ENCODE measurements around the gene GRHL3. TPM values are rescaled to one million over a fixed set of nuclear protein-coding genes. Genes with fewer than 3 reads are reported as not detected.

The GRHL3 gene
- total and polyA plus RNA-seq, 4 donors: 0.23 to 0.95 (median 0.35) TPM

DNA sequence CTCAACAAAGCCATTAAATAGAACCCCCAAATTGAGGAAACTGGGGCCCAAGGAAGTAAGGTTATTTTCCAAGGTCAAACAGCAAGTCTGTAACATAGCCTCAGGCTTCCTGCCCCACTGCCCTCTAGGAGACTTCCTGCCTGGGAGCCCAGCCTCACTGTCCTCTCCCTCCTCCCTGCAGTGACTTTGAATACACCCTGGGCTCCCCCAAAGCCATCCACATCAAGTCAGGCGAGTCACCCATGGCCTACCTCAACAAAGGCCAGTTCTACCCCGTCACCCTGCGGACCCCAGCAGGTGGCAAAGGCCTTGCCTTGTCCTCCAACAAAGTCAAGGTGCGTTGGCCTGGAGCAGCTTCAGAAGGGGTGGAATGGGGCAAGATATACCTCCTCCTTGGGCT, 18.3 kb downstream of the GRHL3 start:
- no peaks in the 10 kb centered on the region for H3K36me3 ChIP-seq (ENCODE audit: control insufficient read depth in 4 of 4, insufficient read depth in 4 of 4, low read length in 4 of 4)
- WGBS, 2 donors: 94 to 95% methylated on average over 4 of the region's 4 CpGs
- DNase-seq (no peak), ATAC-seq (ENCODE audit: insufficient read depth, low FRiP score) (no peak)
- no peaks in the 10 kb centered on the region for H3K9me3 ChIP-seq (ENCODE audit: control insufficient read depth in 4 of 4, insufficient read depth in 3 of 4, low read length in 3 of 4)
- H3K27me3 ChIP-seq (ENCODE audit: control insufficient read depth in 3 of 3, insufficient read depth in 3 of 3, low read length in 2 of 3): no peaks in the 10 kb centered on the region
- H3K4me3 ChIP-seq: no peak overlapping the region
- H3K9ac ChIP-seq (ENCODE audit: insufficient read depth in 1 of 2, low read length in 2 of 2): no peak overlapping the region
- TF ChIP-seq, protein P1, sequence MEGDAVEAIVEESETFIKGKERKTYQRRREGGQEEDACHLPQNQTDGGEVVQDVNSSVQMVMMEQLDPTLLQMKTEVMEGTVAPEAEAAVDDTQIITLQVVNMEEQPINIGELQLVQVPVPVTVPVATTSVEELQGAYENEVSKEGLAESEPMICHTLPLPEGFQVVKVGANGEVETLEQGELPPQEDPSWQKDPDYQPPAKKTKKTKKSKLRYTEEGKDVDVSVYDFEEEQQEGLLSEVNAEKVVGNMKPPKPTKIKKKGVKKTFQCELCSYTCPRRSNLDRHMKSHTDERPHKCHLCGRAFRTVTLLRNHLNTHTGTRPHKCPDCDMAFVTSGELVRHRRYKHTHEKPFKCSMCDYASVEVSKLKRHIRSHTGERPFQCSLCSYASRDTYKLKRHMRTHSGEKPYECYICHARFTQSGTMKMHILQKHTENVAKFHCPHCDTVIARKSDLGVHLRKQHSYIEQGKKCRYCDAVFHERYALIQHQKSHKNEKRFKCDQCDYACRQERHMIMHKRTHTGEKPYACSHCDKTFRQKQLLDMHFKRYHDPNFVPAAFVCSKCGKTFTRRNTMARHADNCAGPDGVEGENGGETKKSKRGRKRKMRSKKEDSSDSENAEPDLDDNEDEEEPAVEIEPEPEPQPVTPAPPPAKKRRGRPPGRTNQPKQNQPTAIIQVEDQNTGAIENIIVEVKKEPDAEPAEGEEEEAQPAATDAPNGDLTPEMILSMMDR (IDR thresholded peaks at IDR 0.05; ENCODE audit: control extremely low read depth, extremely low read depth): no peak
- peaks cover 0 to 4% (median 0%) of the 10 kb centered on the region in 5 donors for H3K4me1 ChIP-seq (ENCODE audit: control insufficient read depth in 5 of 5, insufficient read depth in 5 of 5, low read length in 5 of 5)
- H3K27ac ChIP-seq (ENCODE audit: low read depth in 1 of 2, low read length in 1 of 2): no peak overlapping the region

DNA sequence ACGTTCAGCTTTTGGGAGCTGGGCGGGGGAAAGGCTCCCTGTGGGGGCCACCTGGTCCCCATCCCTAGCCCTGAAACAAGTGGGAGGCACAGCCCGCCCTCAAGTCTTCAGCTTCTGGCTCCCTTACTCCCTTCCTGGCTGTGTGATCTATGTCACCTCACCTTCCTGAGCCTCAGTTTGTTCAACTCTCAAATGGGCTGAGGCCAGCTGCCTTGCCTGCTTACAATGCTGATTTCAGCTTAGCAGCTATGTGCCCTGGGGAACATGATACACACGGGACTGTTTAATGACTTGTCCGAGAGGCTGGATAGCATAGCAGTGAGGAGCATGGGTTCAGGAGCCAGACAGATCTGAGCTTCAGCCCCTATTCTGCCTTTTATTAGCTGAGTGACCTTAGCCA, 19.3 kb downstream of the GRHL3 start:
- Histone ChIP-seq H3K27me3 (ENCODE audit: control insufficient read depth in 3 of 3, insufficient read depth in 3 of 3, low read length in 2 of 3) (no peaks in the 10 kb centered on the region), H3K4me1 (ENCODE audit: control insufficient read depth in 5 of 5, insufficient read depth in 5 of 5, low read length in 5 of 5) (peaks cover 0 to 4% (median 0%) of the 10 kb centered on the region in 5 donors), H3K36me3 (ENCODE audit: control insufficient read depth in 4 of 4, insufficient read depth in 4 of 4, low read length in 4 of 4) (no peaks in the 10 kb centered on the region), H3K4me3 (no peak overlapping the region), H3K9ac (ENCODE audit: insufficient read depth in 1 of 2, low read length in 2 of 2) (no peak overlapping the region), H3K9me3 (ENCODE audit: control insufficient read depth in 4 of 4, insufficient read depth in 3 of 4, low read length in 3 of 4) (no peaks in the 10 kb centered on the region), H3K27ac (ENCODE audit: low read depth in 1 of 2, low read length in 1 of 2) (no peak overlapping the region)
- 91 to 94% methylated on average over 5 of the region's 5 CpGs for WGBS, 2 donors
- DNase-seq (no peak), ATAC-seq (ENCODE audit: insufficient read depth, low FRiP score) (no peak)
- TF ChIP-seq, protein P1 (IDR thresholded peaks at IDR 0.05; ENCODE audit: control extremely low read depth, extremely low read depth): no peak

- Histone ChIP-seq H3K9ac (ENCODE audit: insufficient read depth in 1 of 2, low read length in 2 of 2) (no peak overlapping the region), H3K27me3 (ENCODE audit: control insufficient read depth in 3 of 3, insufficient read depth in 3 of 3, low read length in 2 of 3) (no peaks in the 10 kb centered on the region), H3K9me3 (ENCODE audit: control insufficient read depth in 4 of 4, insufficient read depth in 3 of 4, low read length in 3 of 4) (no peaks in the 10 kb centered on the region), H3K4me1 (ENCODE audit: control insufficient read depth in 5 of 5, insufficient read depth in 5 of 5, low read length in 5 of 5) (peaks cover 0 to 5% (median 0%) of the 10 kb centered on the region in 5 donors), H3K36me3 (ENCODE audit: control insufficient read depth in 4 of 4, insufficient read depth in 4 of 4, low read length in 4 of 4) (no peaks in the 10 kb centered on the region), H3K4me3 (no peak overlapping the region), H3K27ac (ENCODE audit: low read depth in 1 of 2, low read length in 1 of 2) (no peak overlapping the region)
- 94 to 96% methylated on average over 8 of the region's 8 CpGs for WGBS, 2 donors
- ATAC-seq (ENCODE audit: insufficient read depth, low FRiP score): no peak
- DNase-seq: no peak
- TF ChIP-seq, protein P1 (IDR thresholded peaks at IDR 0.05; ENCODE audit: control extremely low read depth, extremely low read depth): no peak
Observed at GRCh38 chr1:24339996-24340395, 20.8 kb downstream of the GRHL3 start.

GRCh38 chr1:24340770-24341169, 21.6 kb downstream of the GRHL3 start:
- no peaks in the 10 kb centered on the region for H3K9me3 ChIP-seq (ENCODE audit: control insufficient read depth in 4 of 4, insufficient read depth in 3 of 4, low read length in 3 of 4)
- no peak overlapping the region for H3K27ac ChIP-seq (ENCODE audit: low read depth in 1 of 2, low read length in 1 of 2)
- 70 to 73% methylated on average over 8 of the region's 8 CpGs for WGBS, 2 donors
- H3K4me3 ChIP-seq: no peak overlapping the region
- TF ChIP-seq, protein P1 (IDR thresholded peaks at IDR 0.05; ENCODE audit: control extremely low read depth, extremely low read depth): no peak
- no peak overlapping the region for H3K9ac ChIP-seq (ENCODE audit: insufficient read depth in 1 of 2, low read length in 2 of 2)
- ATAC-seq (ENCODE audit: insufficient read depth, low FRiP score): no peak
- H3K4me1 ChIP-seq (ENCODE audit: control insufficient read depth in 5 of 5, insufficient read depth in 5 of 5, low read length in 5 of 5): peaks cover 0 to 5% (median 0%) of the 10 kb centered on the region in 5 donors
- no peaks in the 10 kb centered on the region for H3K36me3 ChIP-seq (ENCODE audit: control insufficient read depth in 4 of 4, insufficient read depth in 4 of 4, low read length in 4 of 4)
- DNase-seq: no peak
- no peaks in the 10 kb centered on the region for H3K27me3 ChIP-seq (ENCODE audit: control insufficient read depth in 3 of 3, insufficient read depth in 3 of 3, low read length in 2 of 3)
